ENCODE data around the gene ATG13.
"Not testable (repeated sequence)": the region's sequence is repeated elsewhere in the genome, so short reads cannot be mapped to it uniquely, and the experiment has no call there.

ATG13 gene

DNA sequence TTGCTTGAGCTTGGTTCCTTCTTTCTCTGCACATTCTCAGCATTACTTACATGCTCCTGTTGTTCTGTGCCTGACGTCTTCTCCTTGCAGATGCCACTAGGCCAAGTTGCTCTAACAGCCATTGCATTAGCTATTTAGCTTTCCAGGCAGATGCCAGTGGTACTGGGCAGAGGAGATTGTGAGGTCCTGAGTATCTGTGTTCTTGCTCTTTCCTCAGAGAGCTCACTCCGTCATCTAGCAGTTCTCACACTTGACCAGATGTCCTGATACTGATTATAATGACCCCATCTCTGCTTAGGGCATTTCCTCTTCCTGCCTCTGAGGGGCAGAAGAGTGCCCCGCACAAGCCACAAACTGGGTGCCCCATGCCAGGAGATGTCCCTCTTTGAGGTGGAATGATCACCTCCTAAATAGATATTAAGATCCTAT, 52.4 kb downstream of the ATG13 start:
- ATAC-seq (ENCODE audit: low read depth) (no peak), DNase-seq (ENCODE audit: low spot score in 2 of 2) (no peak)
- no peaks in the 10 kb centered on the region for H3K27me3 Mint-ChIP-seq
- no peak overlapping the region for H3K4me3 Mint-ChIP-seq
- H3K9me3 Mint-ChIP-seq = no peaks in the 10 kb centered on the region
- H3K4me1 Mint-ChIP-seq = peaks cover 7% of the 10 kb centered on the region
- H3K36me3 Mint-ChIP-seq = peaks cover 40% of the 10 kb centered on the region
- no peak overlapping the region for H3K27ac Mint-ChIP-seq

DNA sequence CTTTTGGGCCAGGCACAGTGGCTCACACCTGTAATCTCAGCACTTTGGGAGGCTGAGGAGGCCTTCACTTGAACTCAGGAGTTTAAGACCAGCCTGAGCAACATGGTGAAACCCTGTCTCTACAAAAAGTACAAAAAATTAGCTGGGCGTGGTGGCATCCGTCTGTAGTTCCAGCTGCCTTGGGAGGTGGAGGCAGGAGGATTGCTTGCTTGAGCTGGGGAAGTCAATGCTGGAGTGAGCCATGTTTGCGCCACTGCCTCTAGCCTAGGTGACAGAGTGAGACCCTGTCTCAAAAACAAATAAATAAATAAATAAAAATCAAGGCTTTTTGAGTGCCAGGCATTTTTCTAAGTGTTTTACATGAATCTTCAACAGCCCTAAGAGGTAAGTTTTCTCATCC, 53.2 kb downstream of the ATG13 start:
- not testable (repeated sequence) for H3K27ac Mint-ChIP-seq; ATAC-seq (ENCODE audit: low read depth); H3K9me3 Mint-ChIP-seq; H3K27me3 Mint-ChIP-seq; H3K4me3 Mint-ChIP-seq; DNase-seq (ENCODE audit: low spot score in 2 of 2)
- Mint-ChIP-seq H3K36me3 (peaks cover 33% of the 10 kb centered on the region), H3K4me1 (peaks cover 12% of the 10 kb centered on the region)

DNA sequence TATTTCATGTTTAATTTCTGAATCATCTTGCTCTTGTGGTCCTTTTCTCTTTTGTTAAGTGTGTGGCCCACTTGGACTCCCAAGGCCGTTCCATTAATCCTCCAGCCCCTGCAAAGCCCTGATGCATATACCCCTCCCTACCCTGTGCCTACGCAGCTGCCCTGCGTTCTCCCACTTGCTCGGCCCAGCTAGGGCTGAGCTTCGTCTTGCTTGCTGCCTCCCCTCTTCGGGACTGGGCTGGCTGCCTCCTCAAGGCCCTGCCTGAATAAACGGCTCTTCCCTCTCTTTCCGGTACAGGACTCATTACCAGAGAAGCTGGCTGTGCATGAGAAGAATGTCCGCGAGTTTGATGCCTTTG, 54.6 kb downstream of the ATG13 start:
- Mint-ChIP-seq H3K36me3 (peaks cover 33% of the 10 kb centered on the region), H3K9me3 (no peaks in the 10 kb centered on the region), H3K27me3 (no peaks in the 10 kb centered on the region), H3K4me1 (peaks cover 18% of the 10 kb centered on the region), H3K4me3 (no peak overlapping the region), H3K27ac (peak overlapping the region; percentile 11)
- DNase-seq (ENCODE audit: low spot score in 2 of 2) (no peak), ATAC-seq (ENCODE audit: low read depth) (no peak)

DNA sequence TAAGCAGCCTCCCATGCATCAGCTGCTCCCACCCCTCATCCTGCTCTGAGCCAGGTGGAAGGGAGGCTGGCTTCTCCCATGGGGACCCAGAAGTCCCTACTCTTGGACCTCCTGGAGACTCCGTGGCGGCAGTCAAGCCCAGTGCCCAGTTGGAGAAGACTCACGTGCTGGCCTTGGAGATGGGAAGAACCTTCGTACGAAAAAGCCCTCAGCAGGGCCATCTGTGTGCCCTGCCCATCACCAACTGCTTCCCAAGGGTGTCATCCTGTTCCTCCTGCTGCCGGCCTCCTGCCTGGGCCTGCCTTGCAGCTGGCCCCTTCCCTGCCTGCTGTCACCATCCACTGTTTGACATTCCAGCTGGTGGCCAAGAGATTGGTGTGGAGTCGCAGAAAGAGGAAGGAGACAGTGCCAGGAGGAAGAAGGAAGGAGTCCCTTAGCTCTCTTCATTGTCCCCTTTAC, 55.1 kb downstream of the ATG13 start:
- DNase-seq (ENCODE audit: low spot score in 2 of 2) (no peak), ATAC-seq (ENCODE audit: low read depth) (no peak)
- H3K27me3 Mint-ChIP-seq = no peaks in the 10 kb centered on the region
- no peak overlapping the region for H3K4me3 Mint-ChIP-seq
- H3K27ac Mint-ChIP-seq = peak overlapping the region; percentile 11
- no peaks in the 10 kb centered on the region for H3K9me3 Mint-ChIP-seq
- peaks cover 33% of the 10 kb centered on the region for H3K36me3 Mint-ChIP-seq
- peaks cover 22% of the 10 kb centered on the region for H3K4me1 Mint-ChIP-seq

DNA sequence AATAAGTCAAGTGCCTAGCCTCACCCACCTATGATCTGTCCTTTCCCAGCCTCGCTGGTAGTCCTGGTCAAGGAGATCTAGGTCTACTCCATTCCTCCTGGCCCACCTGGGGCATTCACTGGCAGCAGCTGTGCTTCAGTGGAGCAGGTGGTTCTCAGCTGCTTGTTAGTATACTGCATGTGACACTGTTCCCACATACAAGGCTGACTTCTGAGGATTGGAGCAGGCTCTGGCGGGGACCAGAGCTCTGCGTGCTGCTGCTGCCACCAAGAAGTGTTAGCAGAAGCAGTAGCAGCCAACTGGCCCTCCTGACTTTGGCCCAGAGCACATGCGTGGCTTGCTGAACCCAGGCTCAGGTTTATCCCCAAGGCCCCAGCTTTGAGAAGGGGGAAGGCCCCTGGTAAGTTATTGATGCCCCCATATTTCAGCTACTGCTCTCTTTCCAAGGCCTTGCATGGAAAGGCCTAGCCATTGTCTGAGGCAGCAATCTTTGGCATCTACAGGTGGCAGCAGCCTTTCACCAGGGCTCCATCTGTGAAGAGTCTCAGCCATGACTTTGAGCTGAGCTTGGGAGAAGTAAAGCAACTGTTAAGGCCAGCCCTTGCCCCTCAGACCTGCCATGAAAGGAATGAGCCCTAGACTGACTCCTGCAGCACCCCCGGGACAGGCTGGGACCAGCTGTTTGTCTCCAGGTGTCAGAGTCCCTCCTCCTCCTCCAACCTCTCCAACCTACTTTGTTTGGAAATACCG, 56.5 kb downstream of the ATG13 start:
- peaks cover 22% of the 10 kb centered on the region for H3K4me1 Mint-ChIP-seq
- H3K36me3 Mint-ChIP-seq = peaks cover 37% of the 10 kb centered on the region
- H3K27me3 Mint-ChIP-seq = no peaks in the 10 kb centered on the region
- DNase-seq (ENCODE audit: low spot score in 2 of 2) (no peak), ATAC-seq (ENCODE audit: low read depth) (no peak)
- peak overlapping the region; percentile 77 for H3K27ac Mint-ChIP-seq
- H3K4me3 Mint-ChIP-seq = no peak overlapping the region
- no peaks in the 10 kb centered on the region for H3K9me3 Mint-ChIP-seq

DNA sequence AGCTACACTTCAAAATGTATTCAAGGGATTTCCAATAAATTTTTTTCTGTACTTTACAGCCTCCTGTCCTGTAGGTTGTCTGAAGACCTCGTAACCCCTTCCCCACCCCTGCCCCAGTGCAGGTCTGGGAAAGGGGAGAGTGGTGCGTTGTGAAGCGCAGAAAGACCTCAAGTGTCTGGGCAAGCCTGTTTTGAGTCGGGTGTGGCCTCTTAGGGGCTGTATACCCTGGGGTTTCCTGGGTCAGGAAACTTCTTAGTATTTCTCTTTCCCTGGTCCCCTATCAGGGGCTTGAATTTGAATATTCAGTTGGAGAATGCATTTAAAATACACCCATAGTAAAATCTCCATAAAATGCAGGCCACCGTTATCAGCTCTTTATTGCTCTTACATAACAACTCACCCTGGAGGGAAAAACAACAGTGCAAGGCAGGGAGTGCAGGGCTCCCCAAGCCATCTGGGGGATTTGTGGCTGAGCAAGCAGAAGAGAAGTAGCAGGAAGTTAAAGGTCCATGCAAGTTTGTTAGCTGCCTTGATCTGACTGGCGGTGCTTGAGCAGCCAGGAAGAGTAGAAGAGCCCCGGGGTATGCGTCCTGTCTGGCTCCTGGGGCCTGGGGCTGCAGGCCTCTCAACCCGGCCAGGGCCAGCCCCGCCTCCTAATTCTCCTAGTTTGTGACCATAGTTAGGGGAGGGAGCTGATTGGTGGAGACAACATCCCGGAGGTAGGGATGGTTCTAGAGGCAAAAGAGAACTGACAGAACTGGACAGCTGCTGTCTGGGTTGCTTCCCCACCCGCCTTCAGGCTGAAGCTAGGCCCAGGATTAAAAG, 57.3 kb downstream of the ATG13 start:
- Mint-ChIP-seq H3K36me3 (peaks cover 34% of the 10 kb centered on the region), H3K4me3 (no peak overlapping the region)

DNA sequence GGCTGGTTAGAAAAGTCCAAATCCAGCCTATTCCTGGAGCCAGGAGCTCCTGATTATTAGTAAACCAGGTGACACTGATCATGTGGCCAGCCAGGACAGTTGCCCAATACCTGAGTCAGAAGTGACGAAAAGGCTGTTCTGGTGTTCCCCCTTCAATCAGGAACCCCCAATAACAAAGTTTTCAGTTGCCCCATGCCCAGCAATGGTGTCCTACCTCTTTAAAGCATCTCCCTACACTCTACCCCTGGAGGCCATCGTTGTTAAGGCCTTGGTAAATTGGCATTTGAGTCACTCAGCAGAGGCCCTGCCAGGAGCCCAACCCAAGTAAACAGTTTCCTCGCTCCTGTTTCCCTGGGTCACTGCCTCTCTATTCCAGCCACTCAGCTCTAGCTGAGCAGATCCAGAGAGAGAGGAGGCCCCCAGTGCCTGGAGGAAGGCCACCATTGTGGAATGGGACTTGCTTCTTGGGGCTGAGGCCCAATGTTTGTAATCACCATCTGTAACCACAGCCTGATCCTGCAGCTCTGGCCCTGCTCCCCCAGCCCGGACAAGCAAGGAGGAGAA, 58.0 kb downstream of the ATG13 start:
- Mint-ChIP-seq H3K9me3 (no peaks in the 10 kb centered on the region), H3K36me3 (peaks cover 31% of the 10 kb centered on the region), H3K4me1 (peaks cover 22% of the 10 kb centered on the region), H3K4me3 (no peak overlapping the region), H3K27ac (peak overlapping the region; percentile 77), H3K27me3 (no peaks in the 10 kb centered on the region)
- DNase-seq (ENCODE audit: low spot score in 2 of 2) (no peak), ATAC-seq (ENCODE audit: low read depth) (no peak)

More for the DNA sequence above, 57.3 kb downstream of the ATG13 start:
- Mint-ChIP-seq H3K27me3 (no peaks in the 10 kb centered on the region), H3K27ac (peak overlapping the region; percentile 77), H3K9me3 (no peaks in the 10 kb centered on the region), H3K4me1 (peaks cover 22% of the 10 kb centered on the region)
- DNase-seq (ENCODE audit: low spot score in 2 of 2) (no peak), ATAC-seq (ENCODE audit: low read depth) (peak; percentile 47)

DNA sequence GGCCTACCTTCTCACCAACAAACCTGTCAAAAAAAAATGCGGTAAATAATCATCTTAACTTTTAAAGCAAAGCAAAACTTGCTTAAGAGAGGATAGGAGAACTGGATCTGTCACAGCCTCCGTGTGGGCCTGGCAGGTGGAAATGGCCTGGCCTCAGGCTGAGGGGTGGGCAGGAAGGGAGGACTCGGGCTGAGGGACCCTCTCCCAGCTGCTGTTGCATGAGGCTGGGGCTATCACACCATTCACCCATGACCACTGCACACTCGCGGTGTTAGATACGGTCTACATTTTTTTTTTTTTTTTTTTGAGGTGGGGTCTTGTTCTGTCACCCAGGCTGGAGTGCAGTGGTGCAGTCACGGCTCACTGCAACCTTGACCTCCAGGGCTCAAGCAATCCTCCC, 58.6 kb downstream of the ATG13 start:
- H3K27me3 Mint-ChIP-seq = no peaks in the 10 kb centered on the region

DNA sequence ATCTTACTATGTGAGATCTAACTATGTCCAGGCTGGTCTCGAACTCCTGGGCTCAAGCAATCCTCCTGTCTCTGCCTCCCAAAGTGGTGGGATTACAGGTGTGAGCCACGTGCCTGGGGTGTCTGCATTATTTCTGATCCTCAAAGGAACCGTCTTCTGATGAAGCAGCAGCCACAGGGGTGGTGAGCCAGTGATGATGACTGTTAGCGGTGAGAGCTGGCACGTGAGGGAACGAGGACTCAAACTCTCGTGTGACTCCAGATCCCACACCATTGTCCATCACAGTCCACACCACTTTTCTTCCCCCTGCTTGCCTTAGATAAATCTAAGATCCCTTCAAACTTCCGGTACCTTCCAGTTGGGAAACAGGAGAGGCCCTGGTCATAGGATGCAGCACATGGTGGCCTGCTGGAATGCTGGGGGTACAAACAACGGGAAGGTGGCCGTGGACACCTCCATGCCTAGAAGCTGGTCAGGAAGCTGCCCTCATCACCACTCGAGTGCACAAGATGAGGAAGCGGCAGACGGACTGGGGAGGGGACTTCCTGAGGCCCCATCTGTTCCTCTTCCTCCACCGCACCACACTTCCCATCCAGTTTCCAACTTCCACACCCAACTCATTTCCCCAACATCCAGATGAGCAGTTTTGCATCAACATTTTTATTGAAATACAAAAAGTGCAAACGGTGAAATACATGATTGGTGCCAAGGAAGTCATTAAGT, 59.2 kb downstream of the ATG13 start:
- Mint-ChIP-seq H3K27ac (peak overlapping the region; percentile 68), H3K4me1 (peaks cover 22% of the 10 kb centered on the region)
- ATAC-seq (ENCODE audit: low read depth) = peak; percentile 47

More for the DNA sequence above, 58.6 kb downstream of the ATG13 start:
- Mint-ChIP-seq H3K4me1 (peaks cover 22% of the 10 kb centered on the region), H3K27ac (no peak overlapping the region), H3K9me3 (no peaks in the 10 kb centered on the region), H3K4me3 (no peak overlapping the region), H3K36me3 (peaks cover 35% of the 10 kb centered on the region)
- no peak for ATAC-seq (ENCODE audit: low read depth)
- DNase-seq (ENCODE audit: low spot score in 2 of 2) = no peak

DNA sequence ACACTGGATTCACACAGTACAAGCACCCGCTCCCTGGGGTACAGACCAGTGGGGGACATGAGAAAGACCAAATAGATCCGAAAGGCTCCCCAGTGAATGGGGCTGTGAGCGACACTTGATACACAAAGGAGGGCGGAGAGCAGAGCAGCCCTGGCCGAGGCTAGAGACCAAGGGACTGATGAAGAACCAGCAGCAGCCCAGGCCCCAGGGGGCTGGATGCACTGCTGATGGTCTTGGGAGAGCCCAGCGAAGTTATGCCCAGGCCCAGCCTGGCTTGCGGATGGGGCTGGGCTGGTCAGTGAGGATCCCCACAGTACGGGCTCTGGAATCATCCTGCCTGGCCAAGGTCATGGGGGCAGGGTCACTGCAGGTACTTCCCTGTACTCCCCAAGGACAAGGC, 59.8 kb downstream of the ATG13 start:
- ATAC-seq (ENCODE audit: low read depth) (no peak), DNase-seq (ENCODE audit: low spot score in 2 of 2) (no peak)
- H3K4me3 Mint-ChIP-seq = no peak overlapping the region
- H3K27ac Mint-ChIP-seq = peak overlapping the region; percentile 68
- no peaks in the 10 kb centered on the region for H3K27me3 Mint-ChIP-seq
- H3K4me1 Mint-ChIP-seq = peaks cover 22% of the 10 kb centered on the region
- no peaks in the 10 kb centered on the region for H3K9me3 Mint-ChIP-seq
- peaks cover 33% of the 10 kb centered on the region for H3K36me3 Mint-ChIP-seq

More for the DNA sequence above, 59.2 kb downstream of the ATG13 start:
- no peaks in the 10 kb centered on the region for H3K9me3 Mint-ChIP-seq
- DNase-seq (ENCODE audit: low spot score in 2 of 2) = no peak
- H3K4me3 Mint-ChIP-seq = peak overlapping the region; percentile 27
- H3K36me3 Mint-ChIP-seq = peaks cover 35% of the 10 kb centered on the region
- H3K27me3 Mint-ChIP-seq = no peaks in the 10 kb centered on the region

DNA sequence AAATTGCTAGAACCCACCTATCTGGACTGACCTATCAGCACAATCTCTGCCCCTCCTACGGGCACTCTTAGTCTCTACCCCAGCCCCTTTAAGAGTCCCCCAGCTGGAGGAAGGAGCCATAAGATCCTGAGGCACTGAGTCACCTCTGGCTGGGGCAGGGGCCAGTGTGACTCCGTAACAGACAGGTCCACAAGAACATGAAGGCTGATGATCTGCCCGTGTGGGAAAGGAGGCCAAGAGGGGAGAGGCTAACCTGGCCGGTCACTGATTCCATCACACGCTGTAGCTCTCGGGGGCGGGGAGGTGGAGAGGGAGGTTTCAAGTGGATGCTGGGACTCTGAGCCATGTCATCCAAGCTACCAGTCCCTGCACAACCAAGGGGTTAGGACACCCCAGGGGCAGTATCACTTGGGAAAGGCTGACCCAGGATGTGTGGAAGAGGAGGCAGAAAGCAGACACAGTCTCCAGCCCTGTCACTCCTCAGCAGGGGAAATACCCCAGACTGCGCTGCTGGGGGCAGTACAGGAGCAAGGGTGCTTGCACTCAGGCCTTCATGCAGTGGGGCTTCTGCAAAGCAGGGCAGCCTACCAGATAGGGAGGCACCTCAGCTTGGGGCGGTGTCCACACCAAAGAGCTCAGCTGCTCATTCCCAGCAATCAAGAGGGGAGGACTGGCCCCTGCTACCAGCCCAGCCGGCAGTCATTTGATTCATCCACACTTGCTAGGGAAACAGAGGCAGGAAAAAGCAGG, 60.8 kb downstream of the ATG13 start:
- DNase-seq (ENCODE audit: low spot score in 2 of 2) (no peak), ATAC-seq (ENCODE audit: low read depth) (no peak)
- Mint-ChIP-seq H3K4me3 (no peak overlapping the region), H3K4me1 (peaks cover 22% of the 10 kb centered on the region), H3K9me3 (no peaks in the 10 kb centered on the region), H3K27ac (no peak overlapping the region), H3K27me3 (no peaks in the 10 kb centered on the region), H3K36me3 (peaks cover 25% of the 10 kb centered on the region)

DNA sequence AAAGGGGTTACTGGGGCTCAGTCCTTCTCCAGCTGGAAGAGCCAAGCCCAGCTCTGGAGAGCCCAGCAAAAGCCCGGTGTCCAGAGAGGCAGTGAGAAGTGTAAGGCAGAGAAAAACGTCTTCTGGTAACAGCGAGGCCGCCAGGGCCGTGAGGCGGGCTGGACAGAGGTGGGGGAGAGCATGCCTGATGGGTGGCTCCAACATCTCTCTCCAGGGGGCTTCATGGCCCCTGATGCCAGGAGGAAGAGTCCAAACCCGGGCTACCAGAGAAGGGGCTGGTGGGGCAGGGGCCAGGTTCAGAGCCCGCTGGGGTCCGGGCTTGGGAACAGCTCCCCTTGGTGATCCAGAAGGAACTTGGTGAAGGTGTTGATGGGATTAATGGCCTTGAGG, 61.4 kb downstream of the ATG13 start:
- no peak overlapping the region for H3K27ac Mint-ChIP-seq
- peaks cover 25% of the 10 kb centered on the region for H3K36me3 Mint-ChIP-seq
- no peak overlapping the region for H3K4me3 Mint-ChIP-seq
- peaks cover 20% of the 10 kb centered on the region for H3K4me1 Mint-ChIP-seq
- ATAC-seq (ENCODE audit: low read depth) (no peak), DNase-seq (ENCODE audit: low spot score in 2 of 2) (no peak)
- no peaks in the 10 kb centered on the region for H3K9me3 Mint-ChIP-seq
- H3K27me3 Mint-ChIP-seq = no peaks in the 10 kb centered on the region
